ENCODE data around the gene SLAMF8. TPM values are rescaled to one million over a fixed set of nuclear protein-coding genes. Genes with fewer than 3 reads are reported as not detected.

The SLAMF8 gene
- total RNA-seq, 1 donor from 2014 or later: not detected

GRCh38 chr1:159854693-159855192 is 28.1 kb downstream of the SLAMF8 start:
- Mint-ChIP-seq H3K27ac (ENCODE audit: unreplicated experiment) (no peak overlapping the region), H3K9me3 (no peaks in the 10 kb centered on the region), H3K27me3 (ENCODE audit: low read depth) (peaks cover 88% of the 10 kb centered on the region), H3K36me3 (ENCODE audit: low read depth) (no peaks in the 10 kb centered on the region), H3K4me1 (peaks cover 11% of the 10 kb centered on the region), H3K4me3 (peak overlapping the region; percentile 54)
- peak; percentile 46 for DNase-seq (ENCODE audit: low read depth, low spot score)
- peak; percentile 24 for TF ChIP-seq CTCF (conservative IDR thresholded peaks at IDR 0.05)

- Mint-ChIP-seq H3K4me3 (no peak overlapping the region), H3K27ac (ENCODE audit: unreplicated experiment) (no peak overlapping the region), H3K27me3 (ENCODE audit: low read depth) (peaks cover 85% of the 10 kb centered on the region), H3K4me1 (peaks cover 11% of the 10 kb centered on the region), H3K9me3 (no peaks in the 10 kb centered on the region), H3K36me3 (ENCODE audit: low read depth) (no peaks in the 10 kb centered on the region)
- no peak for DNase-seq (ENCODE audit: low read depth, low spot score)
- TF ChIP-seq CTCF (conservative IDR thresholded peaks at IDR 0.05): no peak
Observed at GRCh38 chr1:159855709-159856108, 29.0 kb downstream of the SLAMF8 start.

- Mint-ChIP-seq H3K27ac (ENCODE audit: unreplicated experiment) (no peak overlapping the region), H3K4me1 (peaks cover 11% of the 10 kb centered on the region), H3K36me3 (ENCODE audit: low read depth) (no peaks in the 10 kb centered on the region), H3K9me3 (no peaks in the 10 kb centered on the region), H3K4me3 (peak overlapping the region; percentile 76), H3K27me3 (ENCODE audit: low read depth) (peaks cover 84% of the 10 kb centered on the region)
- no peak for TF ChIP-seq CTCF (conservative IDR thresholded peaks at IDR 0.05)
- no peak for DNase-seq (ENCODE audit: low read depth, low spot score)
Observed at GRCh38 chr1:159856576-159856975, 29.9 kb downstream of the SLAMF8 start.

GRCh38 chr1:159857889-159858288 is 31.2 kb downstream of the SLAMF8 start:
- H3K36me3 Mint-ChIP-seq (ENCODE audit: low read depth): no peaks in the 10 kb centered on the region
- no peak for TF ChIP-seq CTCF (conservative IDR thresholded peaks at IDR 0.05)
- H3K27ac Mint-ChIP-seq (ENCODE audit: unreplicated experiment): no peak overlapping the region
- H3K27me3 Mint-ChIP-seq (ENCODE audit: low read depth): peaks cover 76% of the 10 kb centered on the region
- DNase-seq (ENCODE audit: low read depth, low spot score): no peak
- H3K4me1 Mint-ChIP-seq: peaks cover 11% of the 10 kb centered on the region
- no peak overlapping the region for H3K4me3 Mint-ChIP-seq
- no peaks in the 10 kb centered on the region for H3K9me3 Mint-ChIP-seq

- Mint-ChIP-seq H3K4me3 (no peak overlapping the region), H3K36me3 (ENCODE audit: low read depth) (no peaks in the 10 kb centered on the region), H3K9me3 (no peaks in the 10 kb centered on the region), H3K4me1 (peaks cover 5% of the 10 kb centered on the region), H3K27ac (ENCODE audit: unreplicated experiment) (no peak overlapping the region), H3K27me3 (ENCODE audit: low read depth) (peaks cover 76% of the 10 kb centered on the region)
- DNase-seq (ENCODE audit: low read depth, low spot score): no peak
- TF ChIP-seq CTCF (conservative IDR thresholded peaks at IDR 0.05): no peak
Observed at GRCh38 chr1:159859767-159860322, 33.2 kb downstream of the SLAMF8 start.

All from neural crest cell (in vitro differentiated cells).